Fibroblast of mammary gland (primary cell): ENCODE data around the gene WRAP73.

Experiments
- DNase-seq: peaks from one replicate; pipeline ENCODE4 v3.0.0-alpha.2; 2010; ENCODE audit warnings: low read depth
- H3K4me3 ChIP-seq: 2 replicates; pipeline ENCODE4 v1.5.1; 2011; ENCODE audit warnings: low read depth, mild to moderate bottlenecking, low read length, moderate library complexity; ENCODE audit not compliant: control insufficient read depth
- TF ChIP-seq, protein P1 (sequence below): conservative IDR thresholded peaks from 2 replicates; pipeline ENCODE4 v1.5.1; 2011; ENCODE audit warnings: low read depth, low read length, inconsistent platforms; ENCODE audit not compliant: control insufficient read depth, insufficient read depth

The WRAP73 gene

DNA sequence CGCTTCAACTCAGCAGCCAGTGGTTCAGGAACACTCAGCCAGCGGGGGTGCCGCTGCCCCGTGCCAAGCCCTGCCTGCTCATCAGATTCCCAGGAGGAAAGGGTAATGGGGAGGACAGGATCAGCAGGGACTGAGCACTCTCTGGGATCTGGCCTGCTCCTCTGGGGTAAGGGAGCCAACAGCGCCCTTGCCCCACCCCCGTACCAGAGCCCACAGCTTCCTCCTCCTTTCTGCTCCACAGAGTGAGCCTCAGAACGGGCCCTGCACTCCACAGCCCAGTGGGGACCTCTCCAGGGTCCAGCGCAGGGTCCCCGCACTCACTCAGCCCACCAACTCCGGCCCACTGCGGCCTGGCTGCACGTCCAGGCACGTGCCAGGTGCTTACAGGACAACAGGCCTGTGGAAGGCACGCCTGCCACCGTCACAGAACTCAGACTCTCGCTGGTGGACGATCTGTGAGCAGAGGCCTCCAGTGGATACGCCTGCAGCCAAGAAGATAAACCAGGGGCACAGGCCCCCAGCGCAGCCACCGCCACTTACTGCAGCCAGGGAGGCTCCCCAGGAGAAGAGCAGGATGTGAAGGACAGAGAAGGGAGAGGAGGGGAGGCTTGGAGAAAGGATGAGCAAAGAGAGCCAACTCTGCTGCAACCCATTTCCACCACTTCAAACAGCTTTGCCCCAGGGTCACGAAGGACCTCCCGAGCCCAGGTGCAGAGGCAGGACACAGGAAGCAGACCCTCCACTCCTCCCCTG is 40.7 kb downstream of the WRAP73 start:
- no peak overlapping the region for H3K4me3 ChIP-seq
- TF ChIP-seq, protein P1, sequence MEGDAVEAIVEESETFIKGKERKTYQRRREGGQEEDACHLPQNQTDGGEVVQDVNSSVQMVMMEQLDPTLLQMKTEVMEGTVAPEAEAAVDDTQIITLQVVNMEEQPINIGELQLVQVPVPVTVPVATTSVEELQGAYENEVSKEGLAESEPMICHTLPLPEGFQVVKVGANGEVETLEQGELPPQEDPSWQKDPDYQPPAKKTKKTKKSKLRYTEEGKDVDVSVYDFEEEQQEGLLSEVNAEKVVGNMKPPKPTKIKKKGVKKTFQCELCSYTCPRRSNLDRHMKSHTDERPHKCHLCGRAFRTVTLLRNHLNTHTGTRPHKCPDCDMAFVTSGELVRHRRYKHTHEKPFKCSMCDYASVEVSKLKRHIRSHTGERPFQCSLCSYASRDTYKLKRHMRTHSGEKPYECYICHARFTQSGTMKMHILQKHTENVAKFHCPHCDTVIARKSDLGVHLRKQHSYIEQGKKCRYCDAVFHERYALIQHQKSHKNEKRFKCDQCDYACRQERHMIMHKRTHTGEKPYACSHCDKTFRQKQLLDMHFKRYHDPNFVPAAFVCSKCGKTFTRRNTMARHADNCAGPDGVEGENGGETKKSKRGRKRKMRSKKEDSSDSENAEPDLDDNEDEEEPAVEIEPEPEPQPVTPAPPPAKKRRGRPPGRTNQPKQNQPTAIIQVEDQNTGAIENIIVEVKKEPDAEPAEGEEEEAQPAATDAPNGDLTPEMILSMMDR = no peak
- DNase-seq = no peak

DNA sequence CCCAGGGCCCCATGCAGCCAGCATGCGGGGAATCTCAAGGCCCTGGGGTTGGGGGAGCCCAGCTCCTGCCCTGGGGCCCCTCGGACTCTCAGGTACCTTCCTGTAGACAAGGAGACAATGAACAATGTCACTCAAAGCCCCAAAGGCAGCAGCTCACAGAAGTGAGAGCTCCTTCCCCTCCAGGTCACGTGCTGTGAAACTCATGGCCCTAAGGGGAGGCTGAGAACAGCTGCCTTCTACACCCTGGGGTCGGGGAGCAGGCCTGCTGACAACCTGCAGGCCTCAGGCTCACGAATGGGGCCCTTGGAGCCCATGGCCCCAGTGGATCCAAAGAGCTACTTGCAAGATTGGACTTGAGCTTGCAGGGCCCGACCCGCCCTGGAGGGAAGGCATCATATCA is 41.7 kb downstream of the WRAP73 start:
- TF ChIP-seq, protein P1 = no peak
- H3K4me3 ChIP-seq = no peak overlapping the region
- no peak for DNase-seq

DNA sequence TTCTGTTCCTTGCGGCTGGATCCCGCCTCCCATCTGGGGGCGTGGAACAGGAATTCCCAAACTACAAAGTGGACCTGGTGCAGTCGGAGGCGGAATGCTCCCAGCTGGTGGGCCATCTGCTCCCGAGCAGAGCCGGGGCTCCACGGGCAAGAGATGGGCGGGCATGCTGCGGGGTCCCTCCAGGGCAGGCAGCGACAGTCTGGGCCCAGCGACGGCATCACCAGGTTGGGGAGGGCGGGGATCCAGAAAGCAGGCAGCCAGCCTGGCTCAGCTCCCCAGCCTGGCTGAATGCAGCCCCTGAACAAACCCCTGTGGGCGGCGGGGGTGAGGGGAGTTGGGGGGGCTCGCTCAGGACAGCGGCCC is 42.2 kb downstream of the WRAP73 start:
- no peak for DNase-seq
- TF ChIP-seq, protein P1 = no peak
- H3K4me3 ChIP-seq = no peak overlapping the region

DNA sequence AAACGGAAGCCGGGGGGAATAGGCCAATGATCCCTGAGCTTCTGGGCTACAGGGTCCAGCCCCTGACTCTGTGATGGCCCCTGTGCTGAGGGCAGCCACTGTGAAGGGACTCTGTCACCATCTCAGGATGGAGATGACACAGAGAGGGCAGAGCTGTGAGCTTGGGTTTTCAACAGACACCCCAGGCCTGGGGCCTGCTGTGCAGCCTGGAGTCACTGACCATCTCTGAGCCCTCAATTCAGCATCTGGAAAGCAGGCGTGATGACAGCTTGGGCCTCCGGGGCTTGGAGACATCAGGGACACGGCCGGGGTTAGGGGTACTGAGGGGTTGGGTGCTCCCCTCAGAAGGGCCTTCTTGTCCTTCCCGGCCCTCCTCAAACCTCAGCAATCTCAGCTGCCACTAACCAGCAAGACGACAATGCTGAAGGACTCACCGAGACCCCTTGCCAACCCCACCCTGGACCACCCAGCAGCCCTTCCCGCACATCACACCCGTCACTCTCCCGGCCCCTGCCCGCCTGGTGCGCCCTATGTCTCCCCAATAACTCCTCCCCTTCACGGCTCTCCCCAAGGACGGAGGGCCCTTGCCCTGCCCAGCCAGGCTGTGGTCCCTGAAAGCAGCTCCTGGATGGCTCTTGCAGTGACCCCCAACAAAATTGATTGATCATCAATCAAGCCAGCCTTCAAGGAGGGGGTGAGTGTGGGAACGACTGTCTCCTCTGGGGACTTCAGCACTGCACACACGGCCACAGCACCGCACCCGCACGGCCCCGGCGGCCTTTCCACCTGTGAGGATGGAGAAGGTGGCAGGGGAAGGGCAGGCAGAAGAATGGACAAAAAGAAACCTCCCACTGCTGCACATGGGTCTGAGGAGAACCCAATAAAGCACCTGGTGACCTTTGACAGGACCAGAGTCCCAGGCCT is 42.9 kb downstream of the WRAP73 start:
- H3K4me3 ChIP-seq = no peak overlapping the region
- no peak for DNase-seq
- TF ChIP-seq, protein P1 = no peak

DNA sequence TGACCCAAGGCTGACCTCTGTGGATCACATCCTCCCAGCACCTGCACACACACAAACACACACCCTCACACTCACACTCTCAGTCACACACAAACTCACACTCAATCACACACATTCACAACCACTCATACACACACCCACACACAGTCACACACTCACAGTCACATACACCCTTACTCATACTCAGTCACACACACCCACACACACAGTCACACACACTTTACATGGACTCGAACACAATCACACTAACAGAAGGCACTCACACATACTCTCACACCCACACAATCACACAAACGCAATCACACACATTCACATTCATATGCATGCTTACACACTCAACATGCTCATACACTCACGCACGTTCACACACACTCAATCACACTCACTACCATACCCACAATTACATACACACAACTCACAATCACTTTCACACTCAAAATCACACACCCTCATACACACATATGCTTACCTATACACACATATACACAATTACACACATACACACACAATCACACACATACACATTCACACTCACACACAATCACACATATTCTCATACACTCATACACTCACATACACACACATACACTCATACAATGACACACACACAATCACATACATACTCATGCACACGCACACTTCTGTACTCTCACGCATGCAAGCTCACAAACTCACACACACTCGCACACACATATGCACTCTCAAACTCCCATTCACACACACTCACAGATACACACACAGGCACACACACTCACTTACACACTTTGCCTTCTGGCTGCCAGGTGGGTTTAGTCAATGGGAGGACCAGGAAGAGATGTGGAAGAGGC is 44.7 kb downstream of the WRAP73 start:
- no peak for DNase-seq
- no peak overlapping the region for H3K4me3 ChIP-seq
- TF ChIP-seq, protein P1 = no peak

DNA sequence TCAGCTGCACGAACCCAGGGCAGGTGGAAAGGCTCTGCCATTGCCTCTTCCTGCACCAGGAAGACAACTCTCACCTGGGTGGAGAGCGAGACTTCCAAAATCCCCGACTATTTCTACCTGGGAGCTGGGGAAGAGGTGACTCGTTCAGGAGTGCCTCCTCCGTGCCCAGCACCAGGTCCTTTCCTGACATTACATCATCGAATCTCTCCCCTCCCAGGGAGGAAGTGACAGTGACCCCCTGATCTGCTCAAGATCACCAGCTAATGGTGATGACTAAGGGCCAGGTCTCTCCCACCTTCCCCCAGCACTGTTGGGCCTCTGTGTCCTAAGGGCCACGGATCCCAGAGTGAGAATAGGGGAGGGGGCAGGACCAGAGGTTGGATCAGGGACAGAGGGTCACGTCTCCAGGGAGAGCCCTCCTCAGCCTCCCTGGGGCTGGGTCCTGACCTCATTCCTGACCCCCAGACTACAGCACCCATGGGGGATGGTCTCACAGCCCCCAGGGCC is 45.4 kb downstream of the WRAP73 start:
- DNase-seq = no peak
- no peak overlapping the region for H3K4me3 ChIP-seq
- TF ChIP-seq, protein P1 = no peak
